Measurements from ENCODE around the gene TMPRSS6. TPM values are rescaled to one million over a fixed set of nuclear protein-coding genes. Genes with fewer than 3 reads are reported as not detected.

TMPRSS6 gene
- total RNA-seq, 2 experiments from 2014 or later, result 39.9 to 42.1 TPM

- Mint-ChIP-seq H3K36me3 (peaks cover 85% of the 10 kb centered on the region), H3K4me3 (peak overlapping the region; percentile 25), H3K4me1 (ENCODE audit: low read depth) (peaks cover 78% of the 10 kb centered on the region), H3K27ac (peak overlapping the region; percentile 98), H3K9me3 (peaks cover 3% of the 10 kb centered on the region), H3K27me3 (no peaks in the 10 kb centered on the region)
- ChIA-PET CTCF (interaction anchor here (1.1 to 3.1 kb wide), 6 partner anchors 9 to 94 kb away, joined by 3 to 18 read pairs (median 10); partner anchors contain the start of gene IL2RB), POLR2A (interaction anchor here (1.2 to 12.8 kb wide), 6 partner anchors 9 to 91 kb away, joined by 3 to 139 read pairs (median 18); partner anchors contain the start of gene IL2RB)
- peak; percentile 40 for DNase-seq
- intact Hi-C loops (cut with micrococcal nuclease), result loop anchor here (1.0 to 2.0 kb wide), 3 partner anchors 8 to 59 kb away; no protein-coding TSS in a partner anchor
Measured at GRCh38 chr22:37139762-37140161, 30.2 kb upstream of the TMPRSS6 start.

- Mint-ChIP-seq H3K9me3 (peaks cover 3% of the 10 kb centered on the region), H3K27ac (peak overlapping the region; percentile 98), H3K36me3 (peaks cover 83% of the 10 kb centered on the region), H3K4me3 (peak overlapping the region; percentile 64), H3K27me3 (no peaks in the 10 kb centered on the region), H3K4me1 (ENCODE audit: low read depth) (peaks cover 70% of the 10 kb centered on the region)
- peak; percentile 51 for DNase-seq
- ChIA-PET CTCF (interaction anchor here (1.1 to 3.1 kb wide), 6 partner anchors 10 to 93 kb away, joined by 3 to 18 read pairs (median 10); partner anchors contain the start of gene IL2RB), POLR2A (interaction anchor here (3.8 to 12.8 kb wide), 3 partner anchors 9 to 23 kb away, joined by 26 to 139 read pairs (median 61); partner anchors contain the start of gene IL2RB)
- intact Hi-C loops (cut with micrococcal nuclease), result loop anchor here (1.0 to 2.0 kb wide), 7 partner anchors 8 to 60 kb away; no protein-coding TSS in a partner anchor
Measured at GRCh38 chr22:37138849-37139561, 29.5 kb upstream of the TMPRSS6 start.

DNA sequence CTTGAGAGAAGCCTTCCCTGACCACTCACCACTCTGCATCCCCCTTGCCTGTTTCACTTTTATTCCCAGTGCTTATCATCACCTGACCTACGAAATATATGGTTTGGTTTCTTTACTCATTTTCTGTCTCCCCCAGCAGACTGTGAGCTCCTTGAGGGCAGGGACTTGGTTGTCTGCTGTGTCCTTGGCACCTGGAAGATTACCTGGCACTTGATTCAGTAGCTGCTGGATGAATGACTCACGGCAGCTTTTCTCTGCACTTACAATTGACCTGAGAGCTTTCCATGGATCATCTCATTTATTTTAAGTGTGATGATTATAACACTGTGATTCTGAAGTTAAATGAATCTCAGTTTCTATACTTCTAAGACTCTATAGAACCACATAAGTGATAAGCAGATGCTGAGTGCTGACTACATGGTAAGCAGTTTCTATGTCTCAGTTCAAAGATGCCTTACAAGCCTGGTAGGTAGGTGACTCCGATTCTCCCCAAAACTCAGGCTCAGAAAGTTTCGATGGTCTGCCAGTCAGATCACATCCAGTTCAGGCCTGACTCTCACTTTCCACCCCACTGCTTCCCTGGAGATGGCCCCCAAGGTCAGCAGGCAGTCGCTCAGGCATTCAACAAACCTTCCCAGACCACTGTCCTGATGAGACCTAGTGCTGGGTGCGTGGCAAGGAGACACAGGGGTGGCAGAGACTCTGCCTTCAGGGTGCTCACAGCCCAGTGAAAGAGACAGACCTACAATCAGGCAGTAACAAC lies 28.6 kb upstream of the TMPRSS6 start:
- H3K36me3 Mint-ChIP-seq, result peaks cover 83% of the 10 kb centered on the region
- H3K27me3 Mint-ChIP-seq, result no peaks in the 10 kb centered on the region
- peaks cover 3% of the 10 kb centered on the region for H3K9me3 Mint-ChIP-seq
- ChIA-PET CTCF (interaction anchor here (0.9 to 3.0 kb wide), 8 partner anchors 11 to 62 kb away, joined by 4 to 18 read pairs (median 5); partner anchors contain the start of gene IL2RB), POLR2A (interaction anchor here (0.7 to 12.8 kb wide), 9 partner anchors 10 to 77 kb away, joined by 3 to 139 read pairs (median 7); partner anchors contain the start of gene IL2RB)
- peaks cover 61% of the 10 kb centered on the region for H3K4me1 Mint-ChIP-seq (ENCODE audit: low read depth)
- intact Hi-C loops (cut with micrococcal nuclease), result loop anchor here (1.0 to 2.0 kb wide), 6 partner anchors 16 to 61 kb away; no protein-coding TSS in a partner anchor
- H3K4me3 Mint-ChIP-seq, result peak overlapping the region; percentile 64
- peak; percentile 79 for DNase-seq
- peak overlapping the region; percentile 98 for H3K27ac Mint-ChIP-seq

GRCh38 chr22:37137131-37137530 lies 27.6 kb upstream of the TMPRSS6 start:
- CTCF ChIA-PET, result interaction anchor here (1.1 to 1.9 kb wide), 2 partner anchors 12 to 63 kb away, joined by 4 to 10 read pairs; no protein-coding TSS in a partner anchor
- Mint-ChIP-seq H3K9me3 (peaks cover 3% of the 10 kb centered on the region), H3K4me3 (no peak overlapping the region), H3K4me1 (ENCODE audit: low read depth) (peaks cover 53% of the 10 kb centered on the region), H3K27ac (peak overlapping the region; percentile 98), H3K27me3 (no peaks in the 10 kb centered on the region), H3K36me3 (peaks cover 83% of the 10 kb centered on the region)
- POLR2A ChIA-PET, result interaction anchor here (1.3 to 12.8 kb wide), 5 partner anchors 10 to 76 kb away, joined by 3 to 139 read pairs (median 10); partner anchors contain the start of gene IL2RB
- intact Hi-C loops (cut with micrococcal nuclease), result no loop called here
- DNase-seq, result no peak

GRCh38 chr22:37135023-37135422 lies 25.5 kb upstream of the TMPRSS6 start:
- intact Hi-C loops (cut with micrococcal nuclease), result no loop called here
- H3K27ac Mint-ChIP-seq, result peak overlapping the region; percentile 54
- POLR2A ChIA-PET, result interaction anchor here (1.2 to 12.8 kb wide), 2 partner anchors 12 to 50 kb away, joined by 3 to 139 read pairs; no protein-coding TSS in a partner anchor
- no peaks in the 10 kb centered on the region for H3K27me3 Mint-ChIP-seq
- H3K9me3 Mint-ChIP-seq, result peaks cover 3% of the 10 kb centered on the region
- CTCF ChIA-PET, result no interaction called here
- no peak overlapping the region for H3K4me3 Mint-ChIP-seq
- H3K4me1 Mint-ChIP-seq (ENCODE audit: low read depth), result peaks cover 40% of the 10 kb centered on the region
- H3K36me3 Mint-ChIP-seq, result peaks cover 82% of the 10 kb centered on the region
- DNase-seq, result no peak

GRCh38 chr22:37133304-37134018 lies 23.9 kb upstream of the TMPRSS6 start:
- no peaks in the 10 kb centered on the region for H3K27me3 Mint-ChIP-seq
- no peak for DNase-seq
- peak overlapping the region; percentile 74 for H3K27ac Mint-ChIP-seq
- H3K4me1 Mint-ChIP-seq (ENCODE audit: low read depth), result peaks cover 24% of the 10 kb centered on the region
- H3K9me3 Mint-ChIP-seq, result peaks cover 3% of the 10 kb centered on the region
- intact Hi-C loops (cut with micrococcal nuclease), result no loop called here
- H3K4me3 Mint-ChIP-seq, result no peak overlapping the region
- POLR2A ChIA-PET, result interaction anchor here (0.8 to 12.8 kb wide), 4 partner anchors 11 to 54 kb away, joined by 3 to 139 read pairs (median 4); partner anchors contain the start of gene IL2RB
- CTCF ChIA-PET, result interaction anchor here (1.0 to 1.3 kb wide), 2 partner anchors 11 to 12 kb away, joined by 3 to 6 read pairs; no protein-coding TSS in a partner anchor
- peaks cover 76% of the 10 kb centered on the region for H3K36me3 Mint-ChIP-seq

- ChIA-PET CTCF (interaction anchor here (1.0 to 1.3 kb wide), 2 partner anchors 11 to 13 kb away, joined by 3 to 6 read pairs; no protein-coding TSS in a partner anchor), POLR2A (interaction anchor here (0.7 to 12.8 kb wide), 6 partner anchors 10 to 53 kb away, joined by 3 to 139 read pairs (median 4); partner anchors contain the start of gene IL2RB)
- Mint-ChIP-seq H3K36me3 (peaks cover 70% of the 10 kb centered on the region), H3K4me1 (ENCODE audit: low read depth) (peaks cover 18% of the 10 kb centered on the region), H3K27ac (peak overlapping the region; percentile 14), H3K27me3 (no peaks in the 10 kb centered on the region), H3K9me3 (peaks cover 1% of the 10 kb centered on the region), H3K4me3 (peak overlapping the region; percentile 17)
- intact Hi-C loops (cut with micrococcal nuclease), result no loop called here
- DNase-seq, result no peak
Measured at GRCh38 chr22:37132773-37133172, 23.3 kb upstream of the TMPRSS6 start.

DNA sequence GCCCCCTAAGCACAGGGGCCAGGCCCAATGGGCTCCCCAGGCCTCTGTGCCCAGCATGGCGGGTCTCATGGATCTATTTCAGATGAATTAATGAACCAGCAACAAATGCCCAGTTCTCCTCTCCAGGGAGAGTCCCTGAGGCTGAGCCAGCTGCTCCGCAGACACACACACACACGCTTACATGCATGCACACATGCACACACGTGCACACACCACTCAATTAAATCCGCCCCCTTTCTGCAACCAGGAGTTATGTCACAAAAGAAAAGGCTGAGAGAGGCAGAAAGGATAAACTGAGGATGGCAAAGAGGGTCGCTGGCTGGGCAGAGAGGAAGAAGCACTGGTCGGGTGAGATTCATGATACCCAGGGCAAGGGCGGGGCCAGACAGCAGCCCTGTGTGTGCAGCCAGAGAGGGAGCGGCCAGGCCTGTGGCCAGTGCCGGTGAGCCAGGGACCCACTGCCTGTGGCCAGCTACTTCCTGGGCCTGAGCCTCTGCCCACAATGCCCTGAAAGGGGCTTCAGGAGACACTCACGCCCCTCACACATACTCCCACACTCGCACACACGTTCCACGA lies 20.4 kb upstream of the TMPRSS6 start:
- Mint-ChIP-seq H3K4me3 (no peak overlapping the region), H3K27ac (peak overlapping the region; percentile 42), H3K36me3 (peaks cover 64% of the 10 kb centered on the region), H3K9me3 (no peaks in the 10 kb centered on the region), H3K4me1 (ENCODE audit: low read depth) (peaks cover 21% of the 10 kb centered on the region), H3K27me3 (no peaks in the 10 kb centered on the region)
- ChIA-PET POLR2A (interaction anchor here (1.0 to 12.8 kb wide), 2 partner anchors 7 to 28 kb away, joined by 3 to 139 read pairs; no protein-coding TSS in a partner anchor), CTCF (no interaction called here)
- no peak for DNase-seq
- intact Hi-C loops (cut with micrococcal nuclease), result loop anchor here (10.0 kb wide), 1 partner anchor 605 kb away; the partner anchor contains the start of gene EIF3D

DNA sequence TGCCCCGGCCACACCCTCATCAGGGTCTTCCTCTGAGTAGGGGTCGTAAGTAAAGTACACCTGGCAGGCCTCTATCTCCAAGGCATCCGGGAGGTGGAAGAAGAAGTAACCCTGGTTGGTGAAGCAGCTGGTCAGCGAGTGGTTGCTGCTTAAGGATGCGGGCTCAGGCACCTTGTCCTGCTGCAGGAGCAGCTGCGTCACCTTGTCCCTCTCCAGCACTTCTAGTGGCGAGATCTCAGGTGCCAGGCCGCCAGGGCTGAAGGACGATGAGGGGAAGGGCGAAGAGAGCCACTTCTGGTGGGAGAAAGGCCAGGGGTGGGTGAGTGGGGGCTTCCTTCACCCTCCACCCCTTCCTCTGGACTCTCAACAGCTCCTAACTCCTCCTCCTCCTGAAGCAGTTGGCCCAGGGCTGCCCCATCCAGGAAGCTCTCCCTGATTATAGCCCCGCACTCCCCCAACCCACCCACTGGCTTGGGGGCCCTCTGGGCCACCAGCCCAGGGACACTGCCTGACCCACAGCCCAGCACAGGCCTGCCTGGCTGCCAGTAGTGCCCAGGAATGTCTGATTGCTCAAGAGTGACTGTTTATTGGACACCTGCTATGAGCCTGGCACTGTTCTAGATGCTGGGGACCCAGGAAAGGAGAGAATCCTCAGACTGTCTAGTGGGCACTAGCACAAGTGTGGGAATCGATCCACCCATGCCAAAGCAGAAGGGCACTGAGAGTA lies 19.2 kb upstream of the TMPRSS6 start:
- intact Hi-C loops (cut with micrococcal nuclease), result loop anchor here (10.0 kb wide), 1 partner anchor 604 kb away; the partner anchor contains the start of gene EIF3D
- ChIA-PET POLR2A (no interaction called here), CTCF (no interaction called here)
- H3K27me3 Mint-ChIP-seq, result no peaks in the 10 kb centered on the region
- H3K36me3 Mint-ChIP-seq, result peaks cover 55% of the 10 kb centered on the region
- no peaks in the 10 kb centered on the region for H3K9me3 Mint-ChIP-seq
- H3K27ac Mint-ChIP-seq, result peak overlapping the region; percentile 65
- H3K4me3 Mint-ChIP-seq, result no peak overlapping the region
- H3K4me1 Mint-ChIP-seq (ENCODE audit: low read depth), result peaks cover 32% of the 10 kb centered on the region
- DNase-seq, result no peak

- Mint-ChIP-seq H3K9me3 (no peaks in the 10 kb centered on the region), H3K27ac (peak overlapping the region; percentile 71), H3K4me3 (no peak overlapping the region), H3K36me3 (peaks cover 43% of the 10 kb centered on the region), H3K27me3 (no peaks in the 10 kb centered on the region), H3K4me1 (ENCODE audit: low read depth) (peaks cover 45% of the 10 kb centered on the region)
- ChIA-PET POLR2A (interaction anchor here (0.8 to 9.8 kb wide), 5 partner anchors 10 to 72 kb away, joined by 4 to 138 read pairs (median 10); partner anchors contain the start of gene IL2RB), CTCF (interaction anchor here (0.7 to 9.1 kb wide), 10 partner anchors 10 to 133 kb away, joined by 3 to 91 read pairs (median 6); partner anchors contain the start of gene IL2RB)
- intact Hi-C loops (cut with micrococcal nuclease), result loop anchor here (10.0 kb wide), 1 partner anchor 603 kb away; the partner anchor contains the start of gene EIF3D
- no peak for DNase-seq
Measured at GRCh38 chr22:37127350-37127878, 17.9 kb upstream of the TMPRSS6 start.
